Measurements from ENCODE around the gene SLC27A5. TPM values are rescaled to one million over a fixed set of nuclear protein-coding genes. Genes with fewer than 3 reads are reported as not detected.

Gene SLC27A5
- total RNA-seq, 4 donors from 2014 or later = 10.5 to 17.7 (median 13.4) TPM

- peak overlapping the region; percentile 64 to 88 (median 64) for H3K4me3 ChIP-seq
- DNase-seq (ENCODE audit: low spot score in 2 of 2) = no peak
- no peaks in the 10 kb centered on the region for H3K9me3 ChIP-seq
- no peaks in the 10 kb centered on the region for H3K27me3 ChIP-seq
- TF ChIP-seq CTCF (IDR thresholded peaks at IDR 0.05) (no peak), POLR2A (IDR thresholded peaks at IDR 0.05) (no peak), EP300 (IDR thresholded peaks at IDR 0.05) (no peak)
- H3K27ac ChIP-seq = peak overlapping the region; percentile 85 to 98 (median 94)
- 6 to 14% methylated on average over 6 to 7 of the region's 7 CpGs for WGBS, 2 donors
- H3K4me1 ChIP-seq = peaks cover 3 to 44% (median 20%) of the 10 kb centered on the region in 4 donors
- peaks cover 0 to 26% (median 12%) of the 10 kb centered on the region in 3 donors for H3K36me3 ChIP-seq
Observed at GRCh38 chr19:58520257-58520599, 8.4 kb upstream of the SLC27A5 start.

GRCh38 chr19:58519355-58520256 lies 7.8 kb upstream of the SLC27A5 start, which contains the start of gene ZBTB45:
Gene ZBTB45, minus strand, starts transcription at chr19:58519810. Its CDS starts 2,137 bp downstream, at chr19:58517673.
- 0% methylated on average over 59 to 62 of the region's 87 CpGs for WGBS, 2 donors
- H3K4me3 ChIP-seq = peak within 1 kb of the TSS; percentile 64 to 88 (median 64)

GRCh38 chr19:58519087-58519354 lies 7.2 kb upstream of the SLC27A5 start:
- H3K27me3 ChIP-seq = no peaks in the 10 kb centered on the region
- DNase-seq (ENCODE audit: low spot score in 2 of 2) = peak; percentile 39 to 54
- TF ChIP-seq EP300 (IDR thresholded peaks at IDR 0.05) (no peak), CTCF (IDR thresholded peaks at IDR 0.05) (peak in 1 of 5 experiments; percentile 42)
- H3K4me3 ChIP-seq = peak overlapping the region; percentile 64 to 88 (median 64)
- no peaks in the 10 kb centered on the region for H3K9me3 ChIP-seq
- WGBS, 2 donors = 0 to 1% methylated on average over 14 of the region's 14 CpGs
- peaks cover 3 to 56% (median 20%) of the 10 kb centered on the region in 4 donors for H3K4me1 ChIP-seq
- H3K27ac ChIP-seq = peak overlapping the region; percentile 85 to 98 (median 94)
- H3K36me3 ChIP-seq = peaks cover 0 to 27% (median 12%) of the 10 kb centered on the region in 3 donors

More at GRCh38 chr19:58519355-58520256, 7.8 kb upstream of the SLC27A5 start, which contains the start of gene ZBTB45:
- no peaks in the 10 kb centered on the region for H3K27me3 ChIP-seq
- peak; percentile 84 to 86 for DNase-seq (ENCODE audit: low spot score in 2 of 2)
- no peaks in the 10 kb centered on the region for H3K9me3 ChIP-seq
- TF ChIP-seq POLR2A (IDR thresholded peaks at IDR 0.05) (peak; percentile 60 to 70), CTCF (IDR thresholded peaks at IDR 0.05) (peak; percentile 68 to 97 (median 81)), EP300 (IDR thresholded peaks at IDR 0.05) (peak; percentile 90 to 96)
- H3K4me1 ChIP-seq = peaks cover 3 to 50% (median 20%) of the 10 kb centered on the region in 4 donors
- peak within 1 kb of the TSS; percentile 85 to 98 (median 94) for H3K27ac ChIP-seq
- H3K36me3 ChIP-seq = peaks cover 0 to 27% (median 12%) of the 10 kb centered on the region in 3 donors

GRCh38 chr19:58518256-58519086 lies 6.7 kb upstream of the SLC27A5 start:
- Histone ChIP-seq H3K36me3 (peaks cover 0 to 33% (median 12%) of the 10 kb centered on the region in 3 donors), H3K9me3 (no peaks in the 10 kb centered on the region), H3K4me1 (peaks cover 3 to 62% (median 22%) of the 10 kb centered on the region in 4 donors), H3K27ac (peak overlapping the region; percentile 85 to 98 (median 94)), H3K4me3 (peak overlapping the region; percentile 64 to 88 (median 64)), H3K27me3 (no peaks in the 10 kb centered on the region)
- TF ChIP-seq CTCF (IDR thresholded peaks at IDR 0.05) = peak in 3 of 5 experiments; percentile 11 to 50 (median 33)
- TF ChIP-seq POLR2A (IDR thresholded peaks at IDR 0.05) = no peak
- no peak for TF ChIP-seq EP300 (IDR thresholded peaks at IDR 0.05)
- no peak for DNase-seq (ENCODE audit: low spot score in 2 of 2)
- WGBS, 2 donors = 8 to 9% methylated on average over 20 to 22 of the region's 22 CpGs

Data from tibial nerve (tissue), 4 donors.